GM19372 (cell line): Measurements from ENCODE around the gene UBE2J2.

ENCODE experiments used
- ATAC-seq: cut with Tn5 transposase; IDR thresholded peaks from one replicate; pipeline ENCODE4 v1.9.1; 2021; ENCODE audit warnings: mild to moderate bottlenecking, low read depth, moderate library complexity; ENCODE audit not compliant: unreplicated experiment

Gene UBE2J2

DNA sequence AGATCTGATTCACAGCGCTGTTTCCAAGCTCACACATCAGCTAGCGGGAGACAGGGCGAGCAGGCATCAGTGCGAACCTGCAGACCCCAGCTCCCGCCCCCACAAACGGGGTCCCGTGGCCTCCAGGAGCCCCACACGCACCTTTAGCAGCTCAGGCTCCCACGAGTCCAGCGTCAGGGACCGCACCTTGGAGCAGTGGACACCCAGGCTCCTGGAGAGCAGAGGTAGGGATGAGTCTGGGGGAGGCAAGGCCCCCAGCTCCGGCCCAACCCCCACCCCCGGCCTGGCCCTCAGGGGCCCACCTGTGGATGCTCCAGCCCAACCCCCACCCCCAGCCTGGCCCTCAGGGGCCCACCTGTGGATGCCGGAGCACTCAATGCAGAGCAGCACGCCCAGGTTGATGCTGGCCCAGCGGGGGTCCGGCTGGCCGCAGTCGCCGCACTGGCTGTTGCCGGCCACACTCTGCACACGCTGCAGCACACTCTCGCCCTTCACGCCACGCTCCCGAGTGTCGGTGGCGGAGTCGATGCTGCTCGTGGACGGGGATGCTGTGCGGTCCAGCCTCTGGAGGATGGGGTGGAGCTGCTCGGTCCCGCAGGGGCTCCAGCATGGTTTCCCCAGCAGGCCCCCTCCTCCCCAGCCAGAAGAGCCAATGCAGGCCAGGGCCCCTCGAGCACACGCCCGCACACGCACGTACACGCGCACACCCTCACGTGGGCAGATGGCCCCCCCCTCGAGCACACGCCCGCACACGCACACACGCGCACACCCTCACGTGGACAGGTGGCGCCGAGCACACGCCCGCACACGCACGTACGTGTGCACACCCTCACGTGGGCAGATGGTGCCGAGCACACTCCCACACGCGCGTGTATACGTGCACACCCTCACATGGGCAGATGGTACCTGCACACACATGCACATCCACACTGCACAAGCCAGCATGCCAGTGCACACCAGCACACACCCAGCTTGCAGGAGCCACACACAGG lies 22.7 kb upstream of the UBE2J2 start:
- no peak for ATAC-seq

DNA sequence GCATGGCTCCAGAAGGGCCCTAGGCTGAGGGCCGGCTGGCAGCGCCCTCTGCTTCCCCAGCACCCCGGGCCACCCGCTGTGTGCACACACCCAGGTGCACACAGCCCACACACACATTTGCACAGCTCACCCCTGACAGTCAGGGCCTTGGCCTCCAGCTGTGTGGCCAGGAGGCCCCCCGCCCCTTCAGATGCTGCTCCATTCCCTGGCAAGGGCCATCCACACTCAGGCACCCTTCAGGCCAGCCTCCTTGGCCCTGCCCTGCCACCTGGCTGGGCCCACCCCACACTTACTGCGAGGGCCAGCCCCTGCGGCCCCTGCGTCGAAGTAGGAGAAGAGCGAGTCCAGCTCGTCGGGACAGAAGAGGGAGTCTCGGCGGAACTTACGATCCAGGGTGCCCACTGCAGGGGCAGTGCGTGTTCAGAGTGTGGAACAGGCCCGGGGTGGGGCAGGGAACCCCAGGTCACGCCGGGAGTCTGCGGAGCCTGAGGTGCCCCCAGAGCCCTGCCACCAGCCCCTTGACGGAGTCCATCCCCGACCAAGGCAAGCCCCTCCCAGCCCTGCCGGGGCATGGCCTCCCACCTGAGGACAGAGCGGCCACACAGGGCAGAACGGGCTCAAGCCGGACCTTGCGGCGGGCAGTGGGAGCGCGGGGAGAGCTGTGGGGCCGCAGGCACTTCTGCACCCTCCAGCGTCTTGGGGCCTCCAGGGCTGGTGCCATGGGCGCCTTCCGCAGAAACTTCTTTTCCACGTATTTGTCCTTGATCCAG lies 21.7 kb upstream of the UBE2J2 start:
- ATAC-seq: no peak

- ATAC-seq: no peak
These were observed 20.7 kb upstream of the UBE2J2 start for GRCh38 chr1:1294250-1294890.

GRCh38 chr1:1293263-1294249 lies 19.9 kb upstream of the UBE2J2 start:
- no peak for ATAC-seq

GRCh38 chr1:1292851-1293250 lies 19.2 kb upstream of the UBE2J2 start:
- ATAC-seq: no peak

DNA sequence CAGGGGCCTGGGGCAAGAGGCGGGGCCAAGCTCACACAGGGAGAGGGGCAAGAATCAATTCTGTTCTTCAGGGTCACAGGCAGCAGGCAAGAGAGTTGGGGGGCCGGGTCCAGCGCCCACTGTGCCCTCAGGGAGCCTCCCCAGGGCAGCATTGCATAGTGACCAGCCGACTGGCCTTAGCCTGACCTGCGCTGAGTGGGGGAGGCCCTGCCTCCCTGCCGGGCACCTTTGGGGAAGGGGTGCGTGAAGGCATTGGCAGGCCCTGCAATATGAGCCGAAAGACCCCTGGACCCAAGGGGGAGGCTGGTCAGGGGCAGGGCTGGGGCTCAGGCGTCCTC lies 18.8 kb upstream of the UBE2J2 start:
- ATAC-seq: no peak

DNA sequence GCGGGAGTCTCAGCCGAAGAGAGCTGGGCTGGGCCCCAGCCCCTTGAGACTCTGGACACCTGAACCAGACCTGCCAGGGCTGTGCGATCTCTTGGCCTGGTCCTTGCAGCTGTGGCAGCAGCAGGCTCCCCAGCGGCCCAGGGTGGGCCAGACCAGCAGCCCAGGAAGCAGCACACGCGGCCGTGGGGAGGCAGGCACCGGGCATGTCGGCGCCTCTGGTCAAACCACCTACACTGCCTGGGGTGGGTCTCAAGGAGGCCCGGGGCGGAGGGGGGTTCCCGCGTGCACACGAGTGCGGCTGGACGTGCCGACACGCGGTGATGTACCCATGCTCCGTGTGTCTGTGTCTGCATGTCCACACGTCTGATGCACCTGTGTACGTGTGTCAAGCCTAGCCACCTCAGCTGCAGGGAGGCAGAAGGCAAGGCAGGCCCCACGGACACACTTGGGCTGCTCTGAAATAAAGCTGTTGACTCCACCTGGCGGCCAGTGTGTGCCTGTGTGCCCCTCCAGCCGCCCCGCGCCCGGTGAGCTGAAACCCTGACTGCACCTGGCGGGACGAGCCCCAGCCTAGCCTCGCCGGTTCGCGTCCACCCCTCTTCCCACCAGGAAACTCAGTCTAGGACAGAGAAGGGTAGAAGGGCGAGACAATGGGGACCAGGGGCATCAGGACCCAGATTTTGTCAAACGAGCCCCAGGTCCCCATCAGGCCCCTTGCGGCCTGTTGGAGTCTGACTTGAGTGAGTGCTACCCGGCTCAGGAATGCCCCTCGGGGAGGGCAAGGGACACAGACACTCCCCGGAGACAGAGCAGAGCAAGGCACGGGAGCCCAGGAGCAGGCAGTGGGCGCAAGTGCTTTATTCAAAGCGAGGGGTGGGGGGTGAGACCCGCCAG lies 18.1 kb upstream of the UBE2J2 start:
- ATAC-seq: no peak

- ATAC-seq: no peak
These were observed 17.4 kb upstream of the UBE2J2 start for GRCh38 chr1:1291023-1291528.

- no peak for ATAC-seq
These were observed 16.6 kb upstream of the UBE2J2 start for GRCh38 chr1:1290238-1290731.

- no peak for ATAC-seq
These were observed 13.8 kb upstream of the UBE2J2 start for GRCh38 chr1:1287288-1288110.

- no peak for ATAC-seq
These were observed 12.9 kb upstream of the UBE2J2 start for GRCh38 chr1:1286313-1287261.

DNA sequence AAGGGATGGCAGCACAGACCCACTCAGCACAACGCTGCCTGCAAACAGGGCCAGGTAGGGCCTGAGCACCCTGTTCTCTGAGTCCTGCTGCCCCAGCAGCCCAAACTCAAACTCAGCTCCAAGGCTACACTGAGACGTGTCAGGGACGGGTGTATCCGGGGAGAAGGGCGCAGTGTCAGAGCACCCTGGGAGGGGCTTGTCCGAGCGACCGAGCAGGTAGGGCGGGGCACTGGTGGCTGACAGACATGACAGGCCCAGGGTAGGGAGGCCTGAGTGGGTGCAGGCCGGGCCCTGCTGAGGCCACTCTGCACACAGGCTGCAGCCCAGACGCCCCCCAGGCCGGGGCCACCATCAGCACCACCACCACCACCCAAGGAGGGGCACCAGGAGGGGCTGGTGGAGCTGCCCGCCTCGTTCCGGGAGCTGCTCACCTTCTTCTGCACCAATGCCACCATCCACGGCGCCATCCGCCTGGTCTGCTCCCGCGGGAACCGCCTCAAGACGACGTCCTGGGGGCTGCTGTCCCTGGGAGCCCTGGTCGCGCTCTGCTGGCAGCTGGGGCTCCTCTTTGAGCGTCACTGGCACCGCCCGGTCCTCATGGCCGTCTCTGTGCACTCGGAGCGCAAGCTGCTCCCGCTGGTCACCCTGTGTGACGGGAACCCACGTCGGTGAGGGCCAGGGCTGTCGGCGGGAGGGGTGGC lies 12.1 kb upstream of the UBE2J2 start:
- no peak for ATAC-seq

GRCh38 chr1:1285102-1285571 lies 11.5 kb upstream of the UBE2J2 start:
- ATAC-seq: no peak

DNA sequence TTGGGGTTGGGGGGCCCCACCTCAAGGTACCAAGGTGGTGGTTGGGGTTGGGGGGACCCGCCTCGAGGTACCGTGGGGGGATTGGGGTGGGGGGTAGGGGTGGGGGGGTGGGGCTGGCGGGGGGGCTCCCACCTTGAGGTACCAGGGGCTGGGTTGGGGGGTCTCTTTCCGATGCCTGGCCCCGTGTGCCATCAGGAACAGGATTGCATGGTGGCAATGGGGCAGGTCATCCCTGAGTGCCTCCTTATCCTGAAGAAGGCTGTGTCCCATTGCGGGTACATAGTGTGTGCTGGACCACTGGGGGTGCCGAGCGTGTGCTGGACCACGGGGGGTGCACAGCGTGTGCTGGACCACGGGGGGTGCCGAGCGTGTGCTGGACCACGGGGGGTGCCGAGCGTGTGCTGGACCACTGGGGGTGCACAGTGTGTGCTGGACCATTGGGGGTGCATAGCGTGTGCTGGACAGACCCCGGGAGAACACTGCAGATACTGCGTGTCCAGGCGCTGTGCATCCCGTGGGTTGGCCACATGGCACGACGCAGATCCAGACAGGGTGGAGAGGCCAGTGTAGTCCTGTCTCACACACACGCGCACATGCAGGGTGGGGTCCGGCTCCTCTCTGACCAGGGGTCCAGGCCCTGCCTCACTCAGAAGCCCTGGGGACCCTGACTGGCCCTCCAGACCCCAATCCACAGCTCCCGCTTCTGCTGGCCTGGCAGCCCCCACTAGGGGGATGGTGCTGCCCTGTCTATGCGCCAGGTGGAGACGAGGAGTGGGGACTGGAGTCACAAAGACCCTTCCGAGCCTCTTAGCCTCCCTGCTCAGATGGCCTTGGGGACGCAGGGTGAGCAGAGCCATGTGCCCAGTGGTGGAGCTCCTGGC lies 10.8 kb upstream of the UBE2J2 start:
- ATAC-seq: no peak

- ATAC-seq: no peak
These were observed 10.2 kb upstream of the UBE2J2 start for GRCh38 chr1:1283821-1284220.
